Liver (tissue), 9 donors: ENCODE measurements around the gene RDM1. TPM values are rescaled to one million over a fixed set of nuclear protein-coding genes. Genes with fewer than 3 reads are reported as not detected.

ENCODE experiments used
- DNase-seq: peaks from one replicate; pipeline ENCODE4 v3.0.0-alpha.2; 2017; ENCODE audit warnings: low spot score
- H3K27ac ChIP-seq, 2 donors: one replicate each; pipeline ENCODE4 v1.7.0; 2013; ENCODE audit warnings: inconsistent platforms in 2 of 2, low read length in 2 of 2, control low read depth in 1 of 2, low read depth in 1 of 2, mild to moderate bottlenecking in 1 of 2
- H3K27me3 ChIP-seq, 4 donors: one replicate each; pipeline versions ENCODE4 v1.6.1 to v1.7.0; 2013; ENCODE audit warnings: low read length in 3 of 4, inconsistent platforms in 1 of 4, mild to moderate bottlenecking in 1 of 4, moderate library complexity in 1 of 4; ENCODE audit not compliant: control insufficient read depth in 4 of 4, insufficient read depth in 4 of 4
- H3K36me3 ChIP-seq, 4 donors: one replicate each; pipeline versions ENCODE4 v1.6.1 to v1.7.0; 2013; ENCODE audit warnings: low read length in 3 of 4, mild to moderate bottlenecking in 3 of 4, low read depth in 1 of 4, moderate library complexity in 1 of 4; ENCODE audit not compliant: control insufficient read depth in 4 of 4, insufficient read depth in 3 of 4
- H3K4me1 ChIP-seq, 4 donors: one replicate each; pipeline versions ENCODE4 v1.6.1 to v1.7.0; 2013; ENCODE audit warnings: low read length in 3 of 4, mild to moderate bottlenecking in 3 of 4, moderate library complexity in 1 of 4; ENCODE audit not compliant: control insufficient read depth in 4 of 4, insufficient read depth in 4 of 4
- H3K4me3 ChIP-seq, 3 donors: one replicate each; pipeline versions ENCODE4 v1.6.1 to v1.7.0; 2013; ENCODE audit warnings: low read length in 3 of 3, control low read depth in 1 of 3, low read depth in 1 of 3, mild to moderate bottlenecking in 1 of 3
- H3K9ac ChIP-seq, 2 donors: one replicate each; pipeline ENCODE4 v1.7.0; 2013; ENCODE audit warnings: low read length in 2 of 2, mild to moderate bottlenecking in 2 of 2, moderate library complexity in 2 of 2, control low read depth in 1 of 2, low read depth in 1 of 2
- H3K9me3 ChIP-seq, 4 donors: one replicate each; pipeline versions ENCODE4 v1.6.1 to v1.7.0; 2013; ENCODE audit warnings: low read length in 3 of 4; ENCODE audit not compliant: control insufficient read depth in 4 of 4
- ATF3 ChIP-seq: IDR thresholded peaks from 2 replicates; pipeline ENCODE4 v1.6.1; 2016; ENCODE audit warnings: antibody characterized with exemption
- CTCF ChIP-seq: fragments of 150-350 bp; IDR thresholded peaks from 2 replicates; pipeline ENCODE4 v1.5.1; 2017; ENCODE audit warnings: improper control_type of control experiment, low read depth, low read length; ENCODE audit not compliant: missing input control
- EGR1 ChIP-seq, 2 donors: IDR thresholded peaks; 2 replicates each; pipeline ENCODE4 v1.6.1; 2016 to 2018; ENCODE audit warnings: antibody characterized with exemption in 2 of 2, low read depth in 2 of 2
- FOXA1 ChIP-seq: IDR thresholded peaks from 2 replicates; pipeline ENCODE4 v1.6.1; 2016; ENCODE audit warnings: antibody characterized with exemption
- FOXA2 ChIP-seq: IDR thresholded peaks from 2 replicates; pipeline ENCODE4 v1.6.1; 2016; ENCODE audit warnings: antibody characterized with exemption
- GABPA ChIP-seq, 2 donors: IDR thresholded peaks in 1 of 2; conservative IDR thresholded peaks in 1 of 2; 2 replicates each; pipeline ENCODE4 v1.6.1; 2016; ENCODE audit warnings: antibody characterized with exemption in 2 of 2, mild to moderate bottlenecking in 1 of 2, moderate library complexity in 1 of 2
- HNF4A ChIP-seq, 2 donors: conservative IDR thresholded peaks; 2 replicates each; pipeline ENCODE4 v1.6.1; 2016; ENCODE audit warnings: antibody characterized with exemption in 2 of 2, mild to moderate bottlenecking in 2 of 2
- HNF4G ChIP-seq: IDR thresholded peaks from 2 replicates; pipeline ENCODE4 v1.6.1; 2016; ENCODE audit warnings: antibody characterized with exemption
- JUND ChIP-seq, 2 donors: IDR thresholded peaks; 2 replicates each; pipeline ENCODE4 v1.6.1; 2016; ENCODE audit warnings: antibody characterized with exemption in 2 of 2
- MAX ChIP-seq: IDR thresholded peaks from 2 replicates; pipeline ENCODE4 v1.6.1; 2016; ENCODE audit warnings: antibody characterized with exemption
- NR2F2 ChIP-seq: IDR thresholded peaks from 2 replicates; pipeline ENCODE4 v1.6.1; 2016; ENCODE audit warnings: antibody characterized with exemption
- RAD21 ChIP-seq, 2 donors: IDR thresholded peaks; 2 replicates each; pipeline ENCODE4 v1.6.1; 2016; ENCODE audit warnings: antibody characterized with exemption in 2 of 2, mild to moderate bottlenecking in 2 of 2
- REST ChIP-seq: IDR thresholded peaks from 2 replicates; pipeline ENCODE4 v1.6.1; 2016; ENCODE audit warnings: antibody characterized with exemption, mild to moderate bottlenecking
- RXRA ChIP-seq, 2 donors: IDR thresholded peaks; 2 replicates each; pipeline ENCODE4 v1.6.1; 2017 to 2018; ENCODE audit warnings: antibody characterized with exemption in 2 of 2, mild to moderate bottlenecking in 1 of 2
- SP1 ChIP-seq: IDR thresholded peaks from 2 replicates; pipeline ENCODE4 v1.6.1; 2018; ENCODE audit warnings: antibody characterized with exemption, mild to moderate bottlenecking
- TAF1 ChIP-seq: conservative IDR thresholded peaks from 2 replicates; pipeline ENCODE4 v1.6.1; 2016; ENCODE audit warnings: antibody characterized with exemption, mild to moderate bottlenecking
- YY1 ChIP-seq: IDR thresholded peaks from 2 replicates; pipeline ENCODE4 v1.6.1; 2016; ENCODE audit warnings: antibody characterized with exemption, mild to moderate bottlenecking
- ZBTB33 ChIP-seq: IDR thresholded peaks from 2 replicates; pipeline ENCODE4 v1.6.1; 2016; ENCODE audit warnings: antibody characterized with exemption
- whole genome bisulfite sequencing: extraction: QIAGEN DNeasy Blood & Tissue Kit; methylation state at CpG from one replicate; pipeline ENCODE4 v1.1.7; 2013; 5-methylcytosine and 5-hydroxymethylcytosine counted together
- polyA plus RNA-seq, 2 donors: library from polyadenylated mRNA; stranded (reverse) in 1 of 2; unstranded in 1 of 2; fragments of 200-250 nt in 1 of 2; fragments of >200 nt in 1 of 2; fragmentation: Nextera tagmentation in 1 of 2; extraction: Ambion mirVana in 1 of 2; gene quantifications; one replicate each; pipeline versions ENCODE4 v1.2.1 to v1.2.3, GENCODE V29; 2013 to 2015
- total RNA-seq, 2 donors: library from RNA; depleted of rRNA; stranded (reverse); fragments of >200 nt; gene quantifications; one replicate each; pipeline ENCODE4 v1.2.3, GENCODE V29; 2014
- donor health status: healthy.
- donor health status: healthy.
- donor health status: healthy.
- donor health status: healthy.
- donor health status: healthy.

Gene RDM1
- total and polyA plus RNA-seq, 4 donors, result 0.29 to 1.9 (median 0.42) TPM; not detected in 1

DNA sequence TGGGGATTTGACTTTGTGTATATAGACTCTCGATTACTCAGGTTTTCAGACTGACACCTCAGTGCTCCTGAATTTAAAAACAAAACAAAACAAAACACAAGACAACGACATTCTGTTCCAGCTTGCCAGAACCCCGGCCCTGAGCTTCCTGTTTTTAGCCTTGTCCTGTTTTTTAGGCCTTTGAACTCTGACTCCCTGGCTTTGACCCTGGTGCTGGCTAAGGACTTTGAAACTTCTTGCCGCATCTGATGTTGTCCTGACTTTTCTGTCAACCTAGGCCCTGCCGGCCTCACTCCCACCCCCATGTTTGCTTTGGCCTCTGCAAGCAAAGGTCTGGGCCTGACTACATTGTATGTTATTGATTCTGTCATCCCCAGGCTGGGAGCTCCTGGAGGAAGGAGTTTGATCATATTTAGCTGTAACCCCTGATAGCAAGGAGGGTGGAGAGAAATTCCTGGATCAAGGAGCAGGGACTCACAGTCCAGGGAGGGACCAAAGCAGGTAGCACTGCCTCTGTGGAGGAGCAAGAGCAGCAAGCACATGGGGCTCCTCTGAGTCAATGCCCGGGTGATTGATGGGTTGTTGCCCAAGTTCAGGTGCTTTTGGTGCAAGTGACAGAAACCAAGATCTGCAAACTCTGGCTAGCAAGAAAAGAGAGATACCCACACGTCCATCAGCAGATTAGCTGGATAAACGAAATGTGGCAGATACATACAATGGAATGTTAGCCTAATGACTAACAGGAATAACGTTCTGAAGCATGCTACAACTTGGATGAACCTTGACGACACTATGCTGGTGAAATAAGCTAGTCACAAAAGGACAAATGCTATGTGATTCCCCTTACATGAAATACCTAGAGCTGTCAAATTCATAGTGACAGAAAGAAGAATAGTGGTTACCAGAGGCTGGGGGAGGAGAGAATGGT is 43.0 kb upstream of the RDM1 start:
- TF ChIP-seq HNF4G (peak; percentile 93), HNF4A (conservative IDR thresholded peaks at IDR 0.05) (peak; percentile 97), YY1 (peak; percentile 87), SP1 (peak; percentile 96), GABPA (IDR thresholded peaks at IDR 0.05 in 1 of 2, conservative IDR thresholded peaks at IDR 0.05 in 1 of 2) (peak; percentile 38 to 74), CTCF (no peak), JUND (IDR thresholded peaks at IDR 0.05) (peak; percentile 89 to 92), NR2F2 (peak; percentile 100), REST (peak; percentile 62), ZBTB33 (peak; percentile 88), TAF1 (peak; percentile 23), RXRA (IDR thresholded peaks at IDR 0.05) (peak; percentile 98 to 99), MAX (peak; percentile 90), FOXA2 (peak; percentile 91), FOXA1 (peak; percentile 93), RAD21 (IDR thresholded peaks at IDR 0.05) (peak; percentile 42 to 67), ATF3 (peak; percentile 79), EGR1 (IDR thresholded peaks at IDR 0.05; ENCODE audit: low read depth in 2 of 2) (peak; percentile 60 to 70)
- 20% methylated on average over 10 of the region's 10 CpGs for WGBS
- peak overlapping the region; percentile 87 to 91 for H3K27ac ChIP-seq
- no peaks in the 10 kb centered on the region for H3K27me3 ChIP-seq
- H3K4me3 ChIP-seq, result no peak overlapping the region
- H3K9me3 ChIP-seq, result no peaks in the 10 kb centered on the region
- peaks cover 0 to 7% (median 2%) of the 10 kb centered on the region in 4 donors for H3K36me3 ChIP-seq
- H3K4me1 ChIP-seq, result peaks cover 15 to 84% (median 70%) of the 10 kb centered on the region in 4 donors
- DNase-seq, result peak; percentile 64
- H3K9ac ChIP-seq, result peak overlapping the region in 1 of 2 donors; percentile 41
